ENCODE data around the gene MXD4. TPM values are rescaled to one million over a fixed set of nuclear protein-coding genes. Genes with fewer than 3 reads are reported as not detected.

MXD4 gene
- total RNA-seq, 1 experiment from 2014 or later = 18.9 TPM

- no peak for ATAC-seq
- TF ChIP-seq, protein P1, sequence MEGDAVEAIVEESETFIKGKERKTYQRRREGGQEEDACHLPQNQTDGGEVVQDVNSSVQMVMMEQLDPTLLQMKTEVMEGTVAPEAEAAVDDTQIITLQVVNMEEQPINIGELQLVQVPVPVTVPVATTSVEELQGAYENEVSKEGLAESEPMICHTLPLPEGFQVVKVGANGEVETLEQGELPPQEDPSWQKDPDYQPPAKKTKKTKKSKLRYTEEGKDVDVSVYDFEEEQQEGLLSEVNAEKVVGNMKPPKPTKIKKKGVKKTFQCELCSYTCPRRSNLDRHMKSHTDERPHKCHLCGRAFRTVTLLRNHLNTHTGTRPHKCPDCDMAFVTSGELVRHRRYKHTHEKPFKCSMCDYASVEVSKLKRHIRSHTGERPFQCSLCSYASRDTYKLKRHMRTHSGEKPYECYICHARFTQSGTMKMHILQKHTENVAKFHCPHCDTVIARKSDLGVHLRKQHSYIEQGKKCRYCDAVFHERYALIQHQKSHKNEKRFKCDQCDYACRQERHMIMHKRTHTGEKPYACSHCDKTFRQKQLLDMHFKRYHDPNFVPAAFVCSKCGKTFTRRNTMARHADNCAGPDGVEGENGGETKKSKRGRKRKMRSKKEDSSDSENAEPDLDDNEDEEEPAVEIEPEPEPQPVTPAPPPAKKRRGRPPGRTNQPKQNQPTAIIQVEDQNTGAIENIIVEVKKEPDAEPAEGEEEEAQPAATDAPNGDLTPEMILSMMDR (conservative IDR thresholded peaks at IDR 0.05; ENCODE audit: low read depth, low read length) = no peak
- TF ChIP-seq EZH2 (IDR thresholded peaks at IDR 0.05; ENCODE audit: low read length, unreplicated experiment) = no peak
- no peak for TF ChIP-seq EZH2phosphoT487 (IDR thresholded peaks at IDR 0.05; ENCODE audit: borderline replicate concordance, low read length)
These were observed 16.7 kb downstream of the MXD4 start for GRCh38 chr4:2245057-2245786.

GRCh38 chr4:2243681-2244380, 18.1 kb downstream of the MXD4 start:
- ATAC-seq (no peak), DNase-seq (no peak)
- H3K4me3 ChIP-seq (ENCODE audit: low read length) = no peak overlapping the region
- TF ChIP-seq, protein P1 (conservative IDR thresholded peaks at IDR 0.05; ENCODE audit: low read depth, low read length) = peak; percentile 24; the same call in 1 of the 2 replicates
- TF ChIP-seq EZH2phosphoT487 (IDR thresholded peaks at IDR 0.05; ENCODE audit: borderline replicate concordance, low read length) = no peak
- no peak for TF ChIP-seq EZH2 (IDR thresholded peaks at IDR 0.05; ENCODE audit: low read length, unreplicated experiment)
- H3K36me3 ChIP-seq (ENCODE audit: low read depth, low read length) = no peaks in the 10 kb centered on the region
- no peak overlapping the region for H3K4me2 ChIP-seq (ENCODE audit: low read length)
- H3K9me2 ChIP-seq (replicated peaks; ENCODE audit: low read length) = no peaks in the 10 kb centered on the region
- H3K9ac ChIP-seq (ENCODE audit: low read length) = no peak overlapping the region
- ChIA-PET POLR2A (ENCODE audit: unreplicated experiment) (no interaction called here), CTCF (interaction anchor here (0.5 kb wide), 1 partner anchor 365 kb away, joined by 4 read pairs; no protein-coding TSS in a partner anchor)
- no peaks in the 10 kb centered on the region for H3K9me3 ChIP-seq (ENCODE audit: low read length)
- no peak overlapping the region for H2AFZ ChIP-seq (ENCODE audit: low read length)
- intact Hi-C loops (cut with micrococcal nuclease) = no loop called here
- no peaks in the 10 kb centered on the region for H3F3A ChIP-seq (ENCODE audit: low read length, unreplicated experiment)
- no peaks in the 10 kb centered on the region for H3K27me3 ChIP-seq (ENCODE audit: low read length)
- H4K20me1 ChIP-seq (ENCODE audit: low read length) = peaks cover 16% of the 10 kb centered on the region
- H3K27ac ChIP-seq (ENCODE audit: low read length) = no peak overlapping the region
- peaks cover 16% of the 10 kb centered on the region; the same call in 1 of the 2 replicates for H3K4me1 ChIP-seq (ENCODE audit: insufficient read depth, low read length)
- no TSS peak for BruUV-seq (replicated peaks)
- H3K79me2 ChIP-seq (ENCODE audit: low read length) = peaks cover 30% of the 10 kb centered on the region

More at GRCh38 chr4:2245057-2245786, 16.7 kb downstream of the MXD4 start:
- H3K9ac ChIP-seq (ENCODE audit: low read length) = no peak overlapping the region
- H3K27ac ChIP-seq (ENCODE audit: low read length) = no peak overlapping the region
- DNase-seq = no peak
- no peak overlapping the region for H2AFZ ChIP-seq (ENCODE audit: low read length)
- H3F3A ChIP-seq (ENCODE audit: low read length, unreplicated experiment) = no peaks in the 10 kb centered on the region
- CTCF ChIA-PET = no interaction called here
- H3K9me2 ChIP-seq (replicated peaks; ENCODE audit: low read length) = no peaks in the 10 kb centered on the region
- peaks cover 11% of the 10 kb centered on the region for H4K20me1 ChIP-seq (ENCODE audit: low read length)
- intact Hi-C loops (cut with micrococcal nuclease) = no loop called here
- POLR2A ChIA-PET (ENCODE audit: unreplicated experiment) = no interaction called here
- H3K4me2 ChIP-seq (ENCODE audit: low read length) = no peak overlapping the region
- H3K79me2 ChIP-seq (ENCODE audit: low read length) = peaks cover 16% of the 10 kb centered on the region
- H3K4me3 ChIP-seq (ENCODE audit: low read length) = no peak overlapping the region
- no peaks in the 10 kb centered on the region for H3K9me3 ChIP-seq (ENCODE audit: low read length)
- H3K36me3 ChIP-seq (ENCODE audit: low read depth, low read length) = no peaks in the 10 kb centered on the region
- no peaks in the 10 kb centered on the region for H3K27me3 ChIP-seq (ENCODE audit: low read length)
- no TSS peak for BruUV-seq (replicated peaks)
- H3K4me1 ChIP-seq (ENCODE audit: insufficient read depth, low read length) = peaks cover 5% of the 10 kb centered on the region; the same call in 1 of the 2 replicates
